K562 (cell line): ENCODE results near the gene PRR7. TPM values are rescaled to one million over a fixed set of nuclear protein-coding genes. Genes with fewer than 3 reads are reported as not detected.

Experiments used
- AFF1 ChIP-seq, 2 experiments: fragments of 450-650 bp; IDR thresholded peaks; 2 replicates each; pipeline ENCODE4 v1.6.1; 2018; ENCODE audit warnings: mild to moderate bottlenecking in 2 of 2, low read depth in 1 of 2; ENCODE audit not compliant: partially characterized antibody in 2 of 2
- CREM ChIP-seq: IDR thresholded peaks from 2 replicates; pipeline ENCODE4 v1.6.1; 2014; ENCODE audit warnings: antibody characterized with exemption, low read depth
- ETS2 ChIP-seq: IDR thresholded peaks from 2 replicates; pipeline ENCODE4 v1.6.1; 2016; ENCODE audit warnings: borderline replicate concordance, missing genetic modification characterization, mild to moderate bottlenecking, moderate library complexity, missing compliant biosample characterization; ENCODE audit not compliant: poor library complexity, severe bottlenecking
- NFXL1 ChIP-seq: fragments of 450-650 bp; formaldehyde crosslinking; IDR thresholded peaks from 2 replicates; pipeline ENCODE4 v1.4.0; 2021; ENCODE audit warnings: mild to moderate bottlenecking
- NR2C2 ChIP-seq, 2 experiments: fragments of 200-800 bp in 1 of 2; sonication (Bioruptor generic) in 1 of 2; sonication (generic) in 1 of 2; formaldehyde crosslinking in 1 of 2; IDR thresholded peaks; 2 replicates each; pipeline versions ENCODE4 v1.6.1 to v1.8.0; 2016 to 2022; ENCODE audit warnings: mild to moderate bottlenecking in 1 of 2, missing compliant biosample characterization in 1 of 2, missing genetic modification characterization in 1 of 2, missing genetic modification reagents in 1 of 2
- PBX2 ChIP-seq, 2 experiments: IDR thresholded peaks in 1 of 2; conservative IDR thresholded peaks in 1 of 2; 2 replicates each; pipeline ENCODE4 v1.6.1; 2016; ENCODE audit warnings: low read depth in 2 of 2, mild to moderate bottlenecking in 1 of 2, missing compliant biosample characterization in 1 of 2, missing genetic modification characterization in 1 of 2, moderate library complexity in 1 of 2
- RREB1 ChIP-seq: fragments of 250-450 bp; sonication (Bioruptor Pico); IDR thresholded peaks from 2 replicates; pipeline ENCODE4 v1.4.0; 2020
- SMARCA5 ChIP-seq: fragments of 450-650 bp; IDR thresholded peaks from 2 replicates; pipeline ENCODE4 v1.6.1; 2016
- SUPT5H ChIP-seq: fragments of 450-650 bp; IDR thresholded peaks from 2 replicates; pipeline ENCODE4 v1.6.1; 2016
- ZNF134 ChIP-seq: fragments of 250-450 bp; sonication (Bioruptor Pico); conservative IDR thresholded peaks from 2 replicates; pipeline ENCODE4 v1.4.0; 2020
- polyA plus RNA-seq, 8 experiments: library from polyadenylated mRNA; depleted of rRNA in 4 of 8; stranded (reverse) in 5 of 8; unstranded in 3 of 8; fragments of >200 nt; fragmentation: Nextera tagmentation in 2 of 8; fragmentation: Illumina TruSeq in 1 of 8; extraction: Ambion mirVana in 2 of 8; extraction: Trizol in 1 of 8; gene quantifications; 2 replicates each; pipeline versions ENCODE4 v1.2.1 to v1.2.3, GENCODE V29; 2011 to 2014; ENCODE audit warnings: inconsistent platforms in 1 of 8, missing spikeins in 1 of 8
- total RNA-seq, 7 experiments: library from RNA; depleted of rRNA in 6 of 7; stranded (reverse); fragments of >200 nt in 6 of 7; fragmentation: Illumina TruSeq in 2 of 7; extraction: Trizol in 2 of 7; gene quantifications; 2 replicates each; pipeline versions ENCODE4 v1.2.1 to v1.2.3, GENCODE V29; 2011 to 2021; ENCODE audit warnings: low replicate concordance in 1 of 7
- TF ChIP-seq, protein P1 (sequence below): fragments of 450-650 bp; IDR thresholded peaks from 2 replicates; pipeline ENCODE4 v1.6.1; 2017; ENCODE audit warnings: mild to moderate bottlenecking, moderate library complexity

PRR7 gene
- total and polyA plus RNA-seq, 9 of the 15 experiments (the other 6 are each of a cell fraction or from before 2014, with no cell fraction given): 0.80 to 11.3 (median 10.4) TPM; not detected in 4

DNA sequence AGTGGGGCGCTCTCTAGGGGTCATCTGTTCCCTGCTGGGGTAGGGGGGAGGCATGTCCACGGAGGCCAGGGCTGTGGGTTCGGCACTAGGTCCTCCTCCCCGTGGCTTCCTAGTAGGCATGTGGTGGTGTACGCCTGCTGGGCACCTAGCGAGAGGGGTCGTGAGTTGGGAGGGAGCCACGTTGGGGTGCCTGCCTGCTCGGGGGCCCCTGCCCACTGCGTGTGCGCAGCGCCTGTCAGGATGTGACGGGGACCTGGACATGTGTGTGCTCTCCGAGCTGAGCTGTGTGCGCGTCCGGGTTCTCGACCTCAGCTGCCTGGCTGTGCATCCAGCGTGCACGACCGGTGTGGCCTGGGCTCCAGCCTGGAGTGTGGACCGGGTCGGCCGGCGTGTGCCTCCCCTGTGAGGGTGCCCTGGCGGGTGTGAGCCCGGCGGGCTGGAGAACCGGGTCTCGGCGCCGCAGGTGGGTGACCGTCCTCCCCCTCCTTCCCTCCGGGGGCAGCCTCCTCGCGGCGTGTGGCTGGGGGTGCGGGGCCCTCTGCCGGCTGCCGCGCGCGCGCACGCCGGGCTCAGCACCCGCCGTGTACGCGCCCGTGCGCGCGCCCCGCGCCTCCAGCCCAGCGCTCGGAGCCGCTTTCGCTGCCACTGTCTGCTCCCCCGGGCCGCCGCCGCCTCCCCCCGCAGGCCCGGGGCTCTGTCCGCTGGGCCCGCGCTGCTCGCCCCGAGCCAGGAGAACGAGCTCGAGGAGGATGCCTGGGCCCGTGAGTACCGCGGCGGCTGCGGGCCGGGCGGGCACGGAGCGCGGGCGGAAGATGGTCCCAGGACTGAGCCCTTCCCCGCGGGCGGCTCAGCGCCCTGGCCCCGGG lies at the start of gene PRR7 (continued):
- TF ChIP-seq PBX2 (CRISPR knock-in tag; IDR thresholded peaks at IDR 0.05; ENCODE audit: low read depth): no peak
- TF ChIP-seq PBX2 (tag; conservative IDR thresholded peaks at IDR 0.05; ENCODE audit: low read depth): no peak
- TF ChIP-seq NFXL1: 0 out of 2 replicates have a peak, but pooled peaks have one; percentile 16
- TF ChIP-seq SUPT5H: peak; percentile 85
- peak; percentile 74; the same call in 1 of the 2 replicates for TF ChIP-seq NR2C2 (CRISPR knock-in tag; IDR thresholded peaks at IDR 0.05)
- no peak for TF ChIP-seq NR2C2 (tag; IDR thresholded peaks at IDR 0.05)
- TF ChIP-seq RREB1 (CRISPR knock-in tag): 0 out of 2 replicates have a peak, but pooled peaks have one; percentile 6
- TF ChIP-seq CREM: no peak; the same call in 1 of the 2 replicates
- TF ChIP-seq, protein P1, sequence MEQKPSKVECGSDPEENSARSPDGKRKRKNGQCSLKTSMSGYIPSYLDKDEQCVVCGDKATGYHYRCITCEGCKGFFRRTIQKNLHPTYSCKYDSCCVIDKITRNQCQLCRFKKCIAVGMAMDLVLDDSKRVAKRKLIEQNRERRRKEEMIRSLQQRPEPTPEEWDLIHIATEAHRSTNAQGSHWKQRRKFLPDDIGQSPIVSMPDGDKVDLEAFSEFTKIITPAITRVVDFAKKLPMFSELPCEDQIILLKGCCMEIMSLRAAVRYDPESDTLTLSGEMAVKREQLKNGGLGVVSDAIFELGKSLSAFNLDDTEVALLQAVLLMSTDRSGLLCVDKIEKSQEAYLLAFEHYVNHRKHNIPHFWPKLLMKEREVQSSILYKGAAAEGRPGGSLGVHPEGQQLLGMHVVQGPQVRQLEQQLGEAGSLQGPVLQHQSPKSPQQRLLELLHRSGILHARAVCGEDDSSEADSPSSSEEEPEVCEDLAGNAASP: no peak
- TF ChIP-seq ETS2: no peak
- TF ChIP-seq SMARCA5: no peak
- TF ChIP-seq ZNF134 (CRISPR knock-in tag): no peak
- no peak for TF ChIP-seq AFF1 (IDR thresholded peaks at IDR 0.05; ENCODE audit: low read depth in 1 of 2, partially characterized antibody in 2 of 2)
